Transverse colon (tissue), 3 donors: ENCODE data around the gene RAPGEF4.

ENCODE experiments used
- CTCF ChIP-seq, 5 experiments: fragments of 200-600 bp in 3 of 5; fragments of 450-650 bp in 2 of 5; sonication (generic) in 3 of 5; IDR thresholded peaks; 1 replicate in 2 of 5; 2 replicates in 3 of 5; pipeline ENCODE4 v1.5.1; 2016 to 2017; ENCODE audit warnings: antibody characterized with exemption in 5 of 5, inconsistent platforms in 3 of 5, mild to moderate bottlenecking in 2 of 5, moderate library complexity in 1 of 5
- POLR2A ChIP-seq: fragments of 450-650 bp; IDR thresholded peaks from one replicate; pipeline ENCODE4 v1.6.1; 2016; ENCODE audit warnings: antibody characterized with exemption, mild to moderate bottlenecking, moderate library complexity

- TF ChIP-seq CTCF (IDR thresholded peaks at IDR 0.05) (no peak), POLR2A (no peak)
Measured at GRCh38 chr2:172723286-172723685, 12.4 kb upstream of the RAPGEF4 start.
